Endothelial cell of umbilical vein (primary cell): Measurements from ENCODE around the gene CMC1. TPM values are rescaled to one million over a fixed set of nuclear protein-coding genes. Genes with fewer than 3 reads are reported as not detected.

Experiments
- BruUV-seq: library from RNA; stranded (reverse); fragments of 400-500 nt; replicated peaks from 2 replicates; lab custom pipeline; 2021; lab: Mats Ljungman, UMichigan
- CTCF ChIA-PET: fragments of 300-600, 350-600 bp; sonication (Branson Sonifier 250); formaldehyde crosslinking; loops from one replicate; lab custom pipeline; 2021; ENCODE audit warnings: antibody characterized with exemption, inconsistent platforms; lab: Charles Lee
- POLR2A ChIA-PET: fragments of 300-600, 350-600 bp; sonication (Branson Sonifier 250); formaldehyde crosslinking; loops from one replicate; lab custom pipeline; 2021; ENCODE audit warnings: antibody characterized with exemption, inconsistent platforms; lab: Charles Lee
- DNase-seq: peaks from one replicate; pipeline ENCODE4 v3.0.0-alpha.2; 2011; ENCODE audit warnings: low read depth, low spot score
- FAIRE-seq: peaks from 2 replicates; lab custom pipeline; 2011; peaks lifted over from hg19 to GRCh38; lab: Jason Lieb, UNC
- H2AFZ ChIP-seq: 2 replicates; pipeline ENCODE4 v1.6.0; 2012; ENCODE audit warnings: low read depth, low read length, control low read depth, inconsistent platforms
- H3K27ac ChIP-seq: 2 replicates; pipeline ENCODE4 v1.5.1; 2011; ENCODE audit warnings: low read depth, mild to moderate bottlenecking, control low read depth, low read length, moderate library complexity; ENCODE audit not compliant: insufficient read depth
- H3K27me3 ChIP-seq, 2 experiments: 2 replicates each; pipeline versions ENCODE4 v1.6.0 to v1.6.1; 2011; ENCODE audit warnings: low read length in 2 of 2, mixed read lengths in 1 of 2; ENCODE audit not compliant: control insufficient read depth in 2 of 2, insufficient read depth in 2 of 2
- H3K36me3 ChIP-seq, 2 experiments: 2 replicates in 1 of 2; 3 replicates in 1 of 2; pipeline ENCODE4 v1.5.1; 2011; ENCODE audit warnings: low read length in 2 of 2, mild to moderate bottlenecking in 1 of 2, moderate library complexity in 1 of 2; ENCODE audit not compliant: control insufficient read depth in 2 of 2, insufficient read depth in 2 of 2; ENCODE audit errors: extremely low read depth in 1 of 2
- H3K4me1 ChIP-seq: 3 replicates; pipeline ENCODE4 v1.5.1; 2011; ENCODE audit warnings: mild to moderate bottlenecking, low read length; ENCODE audit not compliant: control insufficient read depth, insufficient read depth; ENCODE audit errors: extremely low read depth
- H3K4me2 ChIP-seq: 2 replicates; pipeline ENCODE4 v1.6.1; 2011; ENCODE audit warnings: low read length, control low read depth, mixed read lengths; ENCODE audit not compliant: insufficient read depth
- H3K4me3 ChIP-seq, 3 experiments: fragments of 200-600 bp in 1 of 3; sonication (generic), shearing (Covaris generic) in 1 of 3; replicated peaks in 1 of 3; 2 replicates each; pipeline ENCODE4 v1.5.1; 2011 to 2016; ENCODE audit warnings: control low read depth in 3 of 3, low read length in 3 of 3, mild to moderate bottlenecking in 2 of 3, inconsistent platforms in 1 of 3, low read depth in 1 of 3, moderate library complexity in 1 of 3; ENCODE audit not compliant: insufficient read depth in 1 of 3
- H3K79me2 ChIP-seq: 2 replicates; pipeline ENCODE4 v1.6.0; 2012; ENCODE audit warnings: low read length, inconsistent platforms; ENCODE audit not compliant: control insufficient read depth, insufficient read depth
- H3K9ac ChIP-seq: replicated peaks from 2 replicates; pipeline ENCODE3; 2011; ENCODE audit warnings: low read length, control low read depth; ENCODE audit not compliant: insufficient read depth; ENCODE audit errors: extremely low read depth
- H3K9me1 ChIP-seq: replicated peaks from 3 replicates; pipeline ENCODE4 v1.6.0; 2011; ENCODE audit warnings: mild to moderate bottlenecking, low read length; ENCODE audit not compliant: control insufficient read depth, insufficient read depth; ENCODE audit errors: extremely low read depth
- H3K9me3 ChIP-seq: replicated peaks from 2 replicates; pipeline ENCODE4 v1.5.1; 2012; ENCODE audit warnings: low read length, inconsistent platforms; ENCODE audit not compliant: control insufficient read depth, insufficient read depth
- H4K20me1 ChIP-seq: replicated peaks from 2 replicates; pipeline ENCODE3; 2011; ENCODE audit warnings: mild to moderate bottlenecking, low read length; ENCODE audit not compliant: control insufficient read depth, insufficient read depth; ENCODE audit errors: extremely low read depth
- CTCF ChIP-seq, 2 donors: IDR thresholded peaks; 1 replicate in 1 of 2; 2 replicates in 1 of 2; pipeline ENCODE4 v1.5.1; 2011; ENCODE audit warnings: low read length in 2 of 2, mild to moderate bottlenecking in 2 of 2, moderate library complexity in 2 of 2, control low read depth in 1 of 2, inconsistent platforms in 1 of 2, low read depth in 1 of 2; ENCODE audit not compliant: insufficient read depth in 1 of 2; ENCODE audit errors: extremely low read depth in 1 of 2
- EZH2 ChIP-seq: IDR thresholded peaks from 2 replicates; pipeline ENCODE4 v1.6.1; 2012; ENCODE audit warnings: borderline replicate concordance, low read depth, mild to moderate bottlenecking, moderate library complexity, low read length, inconsistent platforms; ENCODE audit not compliant: severe bottlenecking
- GATA2 ChIP-seq: IDR thresholded peaks from 2 replicates; pipeline ENCODE4 v1.7.0; 2011; ENCODE audit warnings: low read depth, mild to moderate bottlenecking, moderate library complexity, mixed read lengths, low read length; ENCODE audit not compliant: insufficient read length, insufficient read depth
- MAX ChIP-seq: IDR thresholded peaks from 2 replicates; pipeline ENCODE4 v1.6.1; 2011; ENCODE audit not compliant: insufficient read depth, insufficient read length
- MYC ChIP-seq: IDR thresholded peaks from one replicate; pipeline ENCODE4 v1.6.1; 2011; ENCODE audit warnings: mild to moderate bottlenecking, low read depth, low read length
- POLR2A ChIP-seq: IDR thresholded peaks from 2 replicates; pipeline ENCODE4 v1.6.1; 2012; ENCODE audit warnings: low read depth, mild to moderate bottlenecking, control low read depth, low read length
- POLR2AphosphoS5 ChIP-seq: IDR thresholded peaks from 2 replicates; pipeline ENCODE4 v1.6.1; 2012; ENCODE audit warnings: low read depth, mild to moderate bottlenecking, control low read depth, low read length, moderate library complexity; ENCODE audit not compliant: insufficient read depth
- dilution Hi-C: fragments of 300-500 bp; cut with MboI; formaldehyde crosslinking; loops from one replicate; pipeline ENCODE4 v1.15.0; 2019; ENCODE audit warnings: low sequenced_read_pairs; ENCODE audit not compliant: extremely low pct_ligation_motif_present
- intact Hi-C: fragments of 100-400 bp; cut with micrococcal nuclease; formaldehyde crosslinking; loops from one replicate; pipeline ENCODE4 v1.10.0; 2022
- polyA plus RNA-seq, 4 experiments: library from polyadenylated mRNA; depleted of rRNA in 3 of 4; stranded (reverse) in 3 of 4; unstranded in 1 of 4; fragments of >200 nt; gene quantifications; 2 replicates each; pipeline versions ENCODE4 v1.2.1 to v1.2.3, GENCODE V29; 2011 to 2012; ENCODE audit warnings: missing spikeins in 1 of 4
- total RNA-seq: library from RNA; stranded (reverse); gene quantifications from 2 replicates; pipeline ENCODE4 v1.2.3, GENCODE V29; 2021

Gene CMC1
- total and polyA plus RNA-seq, 2 donors (not counting 3 experiments of a cell fraction or from before 2014, with no cell fraction given), result 13.1 to 18.6 TPM

GRCh38 chr3:28348629-28349468, 107.4 kb downstream of the CMC1 start, which contains the start of the genes AZI2 and ZCWPW2:
AZI2 (minus strand) TSS chr3:28348824; CDS start chr3:28340617, 8,207 bp downstream.
ZCWPW2 (plus strand) TSS chr3:28348721; CDS start chr3:28413069, 64,348 bp downstream.
- Histone ChIP-seq H3K27me3 (no peaks in the 10 kb centered on the region), H3K79me2 (peaks cover 27% of the 10 kb centered on the region), H2AFZ (peak within 1 kb of the TSS; percentile 72), H3K9ac (peak within 1 kb of the TSS; percentile 98), H3K9me3 (no peaks in the 10 kb centered on the region), H3K9me1 (no peaks in the 10 kb centered on the region), H4K20me1 (no peaks in the 10 kb centered on the region), H3K4me3 (peak within 1 kb of the TSS; percentile 59 to 86 (median 69)), H3K27ac (peak within 1 kb of the TSS; percentile 98), H3K4me1 (peaks cover 16% of the 10 kb centered on the region), H3K36me3 (no peaks in the 10 kb centered on the region), H3K4me2 (peak within 1 kb of the TSS; percentile 96)
- intact Hi-C loops, result loop anchor here (1.0 to 10.0 kb wide), 4 partner anchors 108 to 894 kb away; partner anchors contain the start of gene CMC1
- CTCF ChIA-PET, result interaction anchor here (1.0 to 2.2 kb wide), 6 partner anchors 8 to 637 kb away, joined by 3 to 13 read pairs (median 4); no protein-coding TSS in a partner anchor
- BruUV-seq, result no TSS peak
- POLR2A ChIA-PET, result no interaction called here
- dilution Hi-C loops, result no loop called here
- no peak for TF ChIP-seq POLR2A
- peak; percentile 23 for TF ChIP-seq MAX
- TF ChIP-seq POLR2AphosphoS5, result peak; percentile 93
- no peak for TF ChIP-seq GATA2
- no peak for TF ChIP-seq EZH2
- TF ChIP-seq CTCF (IDR thresholded peaks at IDR 0.05; ENCODE audit: extremely low read depth in 1 of 2, insufficient read depth in 1 of 2, low read depth in 1 of 2, low read length in 2 of 2), result peak in 1 of 2 donors; percentile 21
- no peak for TF ChIP-seq MYC
- peak; percentile 74 for FAIRE-seq
- DNase-seq, result peak; percentile 95
